Choroid plexus epithelial cell (primary cell): Measurements from ENCODE around the gene ADCY7.
"Not testable (repeated sequence)": the region's sequence is repeated elsewhere in the genome, so short reads cannot be mapped to it uniquely, and the experiment has no call there.

ENCODE experiments used
- DNase-seq: peaks from one replicate; pipeline ENCODE4 v3.0.0-alpha.2; 2010; ENCODE audit warnings: low read depth
- H3K4me3 ChIP-seq: 2 replicates; pipeline ENCODE4 v1.5.1; 2011; ENCODE audit warnings: low read depth, mild to moderate bottlenecking, control low read depth, low read length, moderate library complexity
- TF ChIP-seq, protein P1 (sequence below): conservative IDR thresholded peaks from 2 replicates; pipeline ENCODE4 v1.5.1; 2011; ENCODE audit warnings: low read depth, mild to moderate bottlenecking, control low read depth, inconsistent platforms, low read length, moderate library complexity

ADCY7 gene

DNA sequence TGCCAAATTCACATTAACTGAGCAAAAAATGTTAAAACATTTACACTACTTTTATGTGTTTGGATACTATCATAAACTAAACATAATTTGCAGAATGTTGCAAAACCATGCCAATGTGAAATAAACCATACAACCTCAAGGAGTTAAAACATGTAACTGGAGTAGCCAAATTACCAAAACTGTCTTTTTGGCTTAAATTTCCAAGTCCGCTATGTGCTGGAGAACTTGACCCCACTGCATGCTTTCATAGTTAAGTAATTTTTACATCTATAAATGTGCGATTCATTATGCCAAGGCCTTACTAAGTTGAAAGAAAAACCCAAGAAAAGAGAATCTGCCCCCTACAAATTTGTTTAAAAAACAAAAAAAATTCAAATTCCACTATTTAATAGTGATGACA lies 74.2 kb downstream of the ADCY7 start:
- DNase-seq: peak; percentile 55
- TF ChIP-seq, protein P1, sequence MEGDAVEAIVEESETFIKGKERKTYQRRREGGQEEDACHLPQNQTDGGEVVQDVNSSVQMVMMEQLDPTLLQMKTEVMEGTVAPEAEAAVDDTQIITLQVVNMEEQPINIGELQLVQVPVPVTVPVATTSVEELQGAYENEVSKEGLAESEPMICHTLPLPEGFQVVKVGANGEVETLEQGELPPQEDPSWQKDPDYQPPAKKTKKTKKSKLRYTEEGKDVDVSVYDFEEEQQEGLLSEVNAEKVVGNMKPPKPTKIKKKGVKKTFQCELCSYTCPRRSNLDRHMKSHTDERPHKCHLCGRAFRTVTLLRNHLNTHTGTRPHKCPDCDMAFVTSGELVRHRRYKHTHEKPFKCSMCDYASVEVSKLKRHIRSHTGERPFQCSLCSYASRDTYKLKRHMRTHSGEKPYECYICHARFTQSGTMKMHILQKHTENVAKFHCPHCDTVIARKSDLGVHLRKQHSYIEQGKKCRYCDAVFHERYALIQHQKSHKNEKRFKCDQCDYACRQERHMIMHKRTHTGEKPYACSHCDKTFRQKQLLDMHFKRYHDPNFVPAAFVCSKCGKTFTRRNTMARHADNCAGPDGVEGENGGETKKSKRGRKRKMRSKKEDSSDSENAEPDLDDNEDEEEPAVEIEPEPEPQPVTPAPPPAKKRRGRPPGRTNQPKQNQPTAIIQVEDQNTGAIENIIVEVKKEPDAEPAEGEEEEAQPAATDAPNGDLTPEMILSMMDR: no peak
- no peak overlapping the region for H3K4me3 ChIP-seq

DNA sequence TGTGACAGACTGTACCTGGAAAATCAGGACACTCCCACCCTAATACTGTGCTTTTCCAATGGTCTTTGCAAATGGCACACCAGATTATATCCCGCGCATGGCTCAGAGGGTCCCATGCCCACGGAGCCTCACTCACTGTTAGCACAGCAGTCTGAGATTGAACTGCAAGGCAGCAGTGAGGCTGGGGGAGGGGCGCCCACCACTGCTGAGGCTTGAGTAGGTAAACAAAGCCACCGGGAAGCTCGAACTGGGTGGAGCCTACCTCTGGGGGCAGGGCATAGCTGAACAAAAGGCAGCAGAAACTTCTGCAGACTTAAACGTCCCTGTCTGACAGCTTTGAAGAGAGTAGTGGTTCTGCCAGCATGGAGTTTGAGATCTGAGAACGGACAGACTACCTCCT lies 77.2 kb downstream of the ADCY7 start:
- H3K4me3 ChIP-seq, DNase-seq: not testable (repeated sequence)

DNA sequence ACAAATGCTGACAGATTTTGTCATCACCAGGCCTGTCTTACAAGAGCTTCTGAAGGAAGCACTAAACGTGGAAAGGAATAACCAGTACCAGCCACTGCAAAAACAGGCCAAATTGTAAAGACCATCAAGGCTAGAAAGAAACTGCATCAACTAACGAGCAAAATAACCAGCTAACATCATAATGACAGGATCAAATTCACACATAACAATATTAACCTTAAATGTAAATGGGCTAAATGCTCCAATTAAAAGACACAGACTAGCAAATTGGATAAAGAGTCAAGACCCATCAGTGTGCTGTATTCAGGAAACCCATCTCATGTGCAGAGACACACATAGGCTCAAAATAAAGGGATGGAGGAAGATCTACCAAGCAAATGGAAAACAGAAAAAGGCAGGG lies 78.9 kb downstream of the ADCY7 start:
- not testable (repeated sequence) for H3K4me3 ChIP-seq, DNase-seq

DNA sequence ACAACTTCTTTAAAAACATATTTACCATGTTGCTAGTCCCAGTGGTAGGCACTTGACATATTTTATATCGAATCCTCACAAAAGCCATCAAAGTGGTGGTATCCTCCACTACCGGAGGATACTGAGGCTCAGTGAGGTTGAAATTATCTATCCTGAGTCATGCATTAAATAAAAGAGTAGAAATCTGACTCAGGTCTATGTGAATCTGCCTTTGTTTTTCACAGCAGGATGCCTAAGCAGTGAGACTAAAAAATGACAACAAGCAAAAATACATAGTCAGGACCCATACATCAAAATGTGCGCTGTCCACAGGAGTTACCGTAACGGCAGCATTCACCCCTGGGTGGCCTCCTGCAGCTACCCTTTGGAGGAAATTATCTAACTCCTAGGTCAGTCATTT lies 84.8 kb downstream of the ADCY7 start:
- H3K4me3 ChIP-seq: no peak overlapping the region
- TF ChIP-seq, protein P1: no peak
- DNase-seq: no peak

DNA sequence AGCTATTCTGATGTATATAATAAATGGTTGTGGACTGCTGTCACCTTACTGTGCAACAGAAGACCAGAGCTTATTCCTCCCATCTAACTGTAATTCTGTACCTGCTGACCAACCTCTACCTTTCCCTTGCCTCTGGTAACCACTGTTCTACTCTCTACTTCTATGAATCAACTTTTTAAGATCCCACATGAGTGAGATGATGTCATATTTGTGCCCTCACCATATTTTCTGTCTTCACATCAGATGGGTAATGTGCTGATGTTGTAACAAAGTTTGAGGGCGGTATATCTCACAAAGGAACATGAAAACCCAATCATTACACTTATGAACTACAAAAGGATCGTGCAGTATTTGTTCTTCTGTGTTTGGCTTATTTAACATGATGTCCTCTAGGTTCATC lies 85.6 kb downstream of the ADCY7 start:
- TF ChIP-seq, protein P1: no peak
- H3K4me3 ChIP-seq: no peak overlapping the region
- no peak for DNase-seq

DNA sequence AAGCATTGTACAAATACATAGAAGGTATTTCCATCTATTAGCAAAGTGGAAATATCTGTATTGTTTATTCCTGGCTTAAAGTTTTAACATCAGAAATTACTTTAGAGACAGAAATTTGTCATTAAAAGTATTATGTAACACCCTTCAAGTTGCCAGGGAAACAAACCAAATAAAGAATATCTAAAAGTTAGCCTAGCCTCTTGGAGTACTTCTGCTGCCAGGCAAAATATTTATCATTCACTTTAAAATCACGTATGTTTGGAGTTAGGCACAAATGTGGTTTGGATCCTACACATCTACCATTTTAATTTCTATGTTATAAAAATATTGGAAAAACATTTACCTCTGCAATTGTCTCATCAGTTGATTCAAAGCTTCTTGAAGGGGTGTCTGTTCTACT lies 87.7 kb downstream of the ADCY7 start:
- DNase-seq: no peak
- TF ChIP-seq, protein P1: no peak
- no peak overlapping the region for H3K4me3 ChIP-seq

DNA sequence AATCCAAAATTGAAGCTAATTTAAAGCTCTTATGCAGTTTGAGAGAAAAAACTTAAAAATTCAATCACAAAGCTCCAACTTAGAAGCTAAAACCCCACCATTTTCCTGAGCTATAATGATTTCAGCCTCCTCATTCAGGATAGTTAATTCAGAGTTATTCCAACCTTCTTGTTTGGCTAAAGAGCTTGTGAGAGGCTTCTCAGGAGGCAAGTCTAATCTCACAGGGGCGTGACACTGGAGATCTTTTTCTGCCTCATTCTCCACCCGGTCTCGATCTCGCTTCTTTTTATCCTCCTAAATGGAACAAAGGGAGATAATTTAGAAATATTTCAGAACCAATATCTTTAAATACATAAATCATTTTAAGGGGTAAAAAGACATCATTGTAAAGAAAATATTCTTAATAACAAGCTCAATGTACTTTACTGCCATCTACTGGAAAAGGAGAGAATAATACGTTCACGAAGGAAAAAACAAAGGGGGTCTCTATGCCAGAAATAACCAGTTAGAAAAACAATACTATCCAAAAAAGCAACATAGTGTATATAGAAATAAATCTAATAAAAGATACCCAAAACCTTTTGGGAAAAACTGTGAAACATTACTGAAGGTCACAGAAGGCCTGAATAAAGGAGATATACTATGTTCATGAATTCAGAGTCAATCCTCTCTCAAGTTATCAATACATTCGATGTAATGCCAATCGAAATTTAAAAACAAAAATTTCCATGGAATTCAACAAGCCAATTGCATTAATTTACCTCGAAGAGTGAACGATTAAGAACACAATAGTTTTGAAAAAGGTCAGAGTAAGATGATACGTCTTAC lies 88.5 kb downstream of the ADCY7 start:
- H3K4me3 ChIP-seq: no peak overlapping the region
- DNase-seq: peak; percentile 33
- TF ChIP-seq, protein P1: peak; percentile 58

DNA sequence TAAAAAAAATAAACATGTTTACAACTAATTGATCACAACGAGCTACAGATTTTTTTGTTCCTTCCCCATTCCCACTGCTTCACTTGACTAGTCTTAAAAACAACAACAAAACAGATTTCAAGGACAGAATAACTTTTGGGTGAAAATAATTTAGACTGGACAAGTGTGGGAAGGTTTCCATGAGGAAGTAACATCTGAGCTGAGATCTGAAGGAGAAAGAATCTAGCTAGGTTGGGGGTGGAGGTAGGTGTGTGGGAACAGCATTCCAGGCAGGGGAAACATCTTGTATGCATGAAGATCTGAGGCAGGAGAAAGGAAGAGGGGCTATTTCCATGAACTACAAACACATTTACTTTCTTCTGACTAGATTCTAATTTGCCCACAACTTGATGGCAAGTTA lies 93.3 kb downstream of the ADCY7 start:
- TF ChIP-seq, protein P1: no peak
- no peak for DNase-seq
- H3K4me3 ChIP-seq: no peak overlapping the region
